Measurements from ENCODE around the gene CCNE1. TPM values are rescaled to one million over a fixed set of nuclear protein-coding genes. Genes with fewer than 3 reads are reported as not detected.

Gene CCNE1
- total RNA-seq, 1 experiment from 2014 or later, result 40.2 TPM

GRCh38 chr19:29850482-29850881 lies 38.7 kb downstream of the CCNE1 start:
- H3K9me3 ChIP-seq (ENCODE audit: control insufficient read depth, low read depth, low read length), result no peaks in the 10 kb centered on the region
- no peak overlapping the region for H3K14ac ChIP-seq (ENCODE audit: insufficient read depth, low read length)
- no peaks in the 10 kb centered on the region for H3K79me2 ChIP-seq (ENCODE audit: insufficient read depth, low read length)
- Mint-ChIP-seq H3K27ac (no peak overlapping the region), H3K4me3 (no peak overlapping the region), H3K27me3 (ENCODE audit: low read depth) (peaks cover 15% of the 10 kb centered on the region), H3K36me3 (ENCODE audit: insufficient read depth in 1 of 3, low read depth in 3 of 3) (no peaks in the 10 kb centered on the region), H3K4me1 (peaks cover 7 to 14% of the 10 kb centered on the region in 2 experiments), H3K9me3 (no peaks in the 10 kb centered on the region; a peak in 1 of 5 replicates)
- H3K27me3 ChIP-seq (ENCODE audit: insufficient read depth, low read length), result no peaks in the 10 kb centered on the region
- H2BK20ac ChIP-seq (ENCODE audit: low read depth, low read length, poor library complexity, severe bottlenecking), result no peak overlapping the region
- H3K4ac ChIP-seq (ENCODE audit: low read depth, low read length), result no peak overlapping the region
- no peak overlapping the region for H2BK120ac ChIP-seq (ENCODE audit: low read depth, low read length, poor library complexity, severe bottlenecking)
- H2BK5ac ChIP-seq (ENCODE audit: insufficient read length, low read length), result no peak overlapping the region
- H2AK5ac ChIP-seq (ENCODE audit: insufficient read length, low read length), result no peak overlapping the region
- no peak overlapping the region for H4K91ac ChIP-seq (ENCODE audit: insufficient read length, low read depth, low read length)
- H4K20me1 ChIP-seq (ENCODE audit: control insufficient read depth, insufficient read depth, insufficient read length), result no peaks in the 10 kb centered on the region
- H3K56ac ChIP-seq (ENCODE audit: insufficient read length, low read depth, low read length), result no peak overlapping the region
- WGBS (ENCODE audit: extremely low coverage, insufficient read length, low lambda C conversion rate), result no CpG with 5 or more reads among the region's 2 CpGs
- no peak overlapping the region for H3K9ac ChIP-seq (ENCODE audit: extremely low read depth, insufficient read length, low read length)
- no peaks in the 10 kb centered on the region for H3K79me1 ChIP-seq (ENCODE audit: insufficient read depth, low read depth, low read length, poor library complexity, severe bottlenecking)
- no peak overlapping the region for H2BK12ac ChIP-seq (ENCODE audit: insufficient read length, low read depth, low read length)
- no peak overlapping the region for H3T11ph ChIP-seq (ENCODE audit: low read length)
- no peaks in the 10 kb centered on the region for H3K4me1 ChIP-seq (ENCODE audit: insufficient read depth, low read length)
- no peak overlapping the region for H3K23ac ChIP-seq (ENCODE audit: insufficient read length, low read depth, low read length)
- no peak overlapping the region for H4K8ac ChIP-seq (replicated peaks; ENCODE audit: insufficient read length, low read depth, low read length)
- H3K4me2 ChIP-seq (ENCODE audit: insufficient read depth, insufficient read length, low read length), result no peak overlapping the region
- TF ChIP-seq CTCF (conservative IDR thresholded peaks at IDR 0.05), result no peak
- no peak overlapping the region for H2BK15ac ChIP-seq (ENCODE audit: low read depth, low read length)
- no peak for DNase-seq
- H3K27ac ChIP-seq (ENCODE audit: insufficient read length, low read depth, low read length), result no peak overlapping the region
- H3K23me2 ChIP-seq (ENCODE audit: insufficient read length, low read depth, low read length, poor library complexity, severe bottlenecking), result peaks cover 3% of the 10 kb centered on the region
- no peak overlapping the region for H2AFZ ChIP-seq (ENCODE audit: low read length)
- no peak overlapping the region for H4K5ac ChIP-seq (ENCODE audit: insufficient read length, low read depth, low read length)
- no peak overlapping the region for H3K18ac ChIP-seq (ENCODE audit: insufficient read length, low read depth, low read length)

Data from H9 (cell line).